Activated CD4-positive, CD25-positive, alpha-beta regulatory T cell treated with anti-CD3 and anti-CD28 coated beads, Interleukin-2, amount 50 U/mL, for 72 hours (primary cell): Measurements from ENCODE around the gene LUM.

Experiments used
- DNase-seq: peaks from one replicate; pipeline ENCODE4 v3.0.0; 2021

The LUM gene

GRCh38 chr12:91074154-91074709, 37.1 kb downstream of the LUM start:
- no peak for DNase-seq

DNA sequence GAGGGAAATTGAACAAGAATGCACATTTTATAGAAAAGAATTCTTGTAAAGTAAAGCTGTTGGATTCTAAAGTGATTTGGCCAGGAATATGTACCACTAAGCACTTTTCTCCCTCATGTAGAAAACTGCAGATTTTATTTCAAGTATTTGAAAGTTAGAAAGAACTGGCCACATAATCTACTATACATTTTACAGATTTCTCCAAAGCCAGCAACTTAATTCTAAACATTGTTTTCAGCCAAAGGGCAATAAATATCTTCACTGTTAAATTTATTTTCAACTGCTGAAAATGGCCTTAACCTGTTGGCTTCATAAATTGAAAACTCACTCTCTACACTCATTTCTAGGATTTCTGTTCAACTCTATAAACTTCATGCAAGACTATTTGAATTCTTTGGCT, 37.9 kb downstream of the LUM start:
- no peak for DNase-seq

- no peak for DNase-seq
These were observed 38.4 kb downstream of the LUM start for GRCh38 chr12:91072931-91073330.

GRCh38 chr12:91070936-91071335, 40.4 kb downstream of the LUM start:
- no peak for DNase-seq

GRCh38 chr12:91065396-91065795, 45.9 kb downstream of the LUM start:
- no peak for DNase-seq

DNA sequence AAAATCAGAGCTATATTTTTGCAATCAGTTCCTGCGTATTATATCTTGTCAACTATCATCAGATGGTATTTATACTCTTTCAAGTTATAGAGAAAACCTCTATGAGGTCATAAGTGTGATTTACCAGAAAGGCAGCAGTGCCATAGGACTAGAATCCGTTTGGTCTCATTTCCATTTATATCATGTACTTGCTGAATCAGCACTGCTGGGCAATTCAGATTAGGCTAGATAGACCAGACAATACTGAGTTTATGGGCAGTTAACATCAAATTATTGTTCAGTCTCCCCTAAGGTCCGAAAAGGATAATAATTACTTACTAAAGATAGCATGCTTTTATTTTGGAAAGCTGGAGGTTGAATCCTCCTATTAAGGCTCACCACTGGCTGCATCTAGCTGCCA, 46.7 kb downstream of the LUM start:
- no peak for DNase-seq

GRCh38 chr12:91061091-91061490, 50.2 kb downstream of the LUM start:
- no peak for DNase-seq

DNA sequence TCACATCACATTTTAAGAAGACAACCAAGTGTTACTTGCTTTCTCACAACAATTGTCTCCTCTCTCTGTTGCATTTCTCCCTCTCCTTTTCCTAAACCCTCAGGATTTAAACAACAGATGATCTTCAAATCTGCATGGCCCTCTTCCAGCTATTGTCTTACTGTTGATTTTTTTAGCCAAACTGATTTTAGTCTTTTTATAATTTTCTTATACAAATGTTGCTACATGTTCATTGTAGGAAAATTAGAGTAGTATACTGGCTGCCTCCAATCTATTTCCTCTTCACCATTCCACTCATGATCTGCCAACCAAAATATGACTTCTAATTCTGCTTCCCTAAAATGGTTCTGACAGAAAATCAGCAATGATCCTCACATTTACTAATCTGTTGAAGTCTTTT, 52.1 kb downstream of the LUM start:
- DNase-seq = no peak

GRCh38 chr12:91058786-91059185, 52.5 kb downstream of the LUM start:
- DNase-seq = no peak

DNA sequence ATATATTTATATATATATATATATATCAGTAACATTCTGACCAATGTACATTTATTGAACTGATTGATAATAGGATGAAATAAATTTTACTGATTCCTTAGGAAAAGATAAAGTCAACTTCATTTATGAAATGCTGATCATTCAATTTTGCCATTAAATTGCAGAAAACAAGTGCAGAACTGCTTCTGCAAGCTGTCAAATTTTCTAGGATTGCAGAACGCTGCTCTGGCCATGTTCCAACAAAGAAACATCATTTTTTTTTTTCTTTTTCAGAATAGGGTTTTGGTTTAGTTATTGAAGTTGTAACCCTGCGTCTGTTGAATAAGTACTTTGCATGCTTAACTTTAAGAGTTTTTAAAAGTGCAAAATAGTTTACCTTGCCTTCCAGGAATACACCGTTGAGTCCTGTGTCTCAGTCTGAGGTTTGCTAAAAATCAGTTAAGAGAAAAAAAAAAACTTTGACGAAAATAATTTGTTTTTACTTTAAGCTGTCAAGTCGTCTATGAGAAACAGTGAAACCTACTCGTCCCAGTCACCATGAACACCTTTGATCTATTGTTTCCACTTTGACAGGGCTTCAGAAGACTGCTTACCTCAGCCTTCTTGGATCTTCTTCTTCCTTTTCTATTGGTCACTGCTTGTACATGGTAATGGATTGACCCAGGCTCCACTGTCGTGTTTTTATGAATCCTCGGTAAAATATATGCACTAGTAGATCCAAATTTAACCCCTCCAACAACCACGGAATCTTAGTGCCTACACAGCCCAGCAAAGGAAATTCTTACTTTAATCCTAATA, 53.7 kb downstream of the LUM start, which contains the start of gene KERA:
Gene KERA, minus strand, starts transcription at position 657 of the 798 bp plus-strand sequence. CDS start 1,743 bp downstream, outside the sequence.
- DNase-seq = no peak

DNA sequence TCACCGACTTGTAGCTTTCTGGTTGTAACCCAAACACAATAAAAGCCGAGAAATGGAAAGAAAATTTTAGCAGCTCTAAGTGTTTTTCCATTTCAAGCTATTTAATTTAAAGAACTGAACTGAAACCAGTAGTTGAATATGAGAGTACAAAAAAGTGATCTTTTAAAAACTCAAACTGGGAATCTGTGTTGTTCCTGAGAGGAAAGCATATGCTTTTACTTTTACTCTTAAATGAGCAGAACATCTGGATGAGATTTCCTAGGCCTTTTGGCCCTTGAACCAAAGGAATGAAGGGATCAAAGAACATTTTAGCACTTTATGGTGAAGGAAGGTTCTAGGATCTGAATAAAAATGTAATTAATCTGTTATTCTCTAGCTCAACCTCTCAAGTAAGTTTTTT, 54.8 kb downstream of the LUM start:
- DNase-seq = no peak

- DNase-seq = no peak
These were observed 55.3 kb downstream of the LUM start for GRCh38 chr12:91055976-91056375.

DNA sequence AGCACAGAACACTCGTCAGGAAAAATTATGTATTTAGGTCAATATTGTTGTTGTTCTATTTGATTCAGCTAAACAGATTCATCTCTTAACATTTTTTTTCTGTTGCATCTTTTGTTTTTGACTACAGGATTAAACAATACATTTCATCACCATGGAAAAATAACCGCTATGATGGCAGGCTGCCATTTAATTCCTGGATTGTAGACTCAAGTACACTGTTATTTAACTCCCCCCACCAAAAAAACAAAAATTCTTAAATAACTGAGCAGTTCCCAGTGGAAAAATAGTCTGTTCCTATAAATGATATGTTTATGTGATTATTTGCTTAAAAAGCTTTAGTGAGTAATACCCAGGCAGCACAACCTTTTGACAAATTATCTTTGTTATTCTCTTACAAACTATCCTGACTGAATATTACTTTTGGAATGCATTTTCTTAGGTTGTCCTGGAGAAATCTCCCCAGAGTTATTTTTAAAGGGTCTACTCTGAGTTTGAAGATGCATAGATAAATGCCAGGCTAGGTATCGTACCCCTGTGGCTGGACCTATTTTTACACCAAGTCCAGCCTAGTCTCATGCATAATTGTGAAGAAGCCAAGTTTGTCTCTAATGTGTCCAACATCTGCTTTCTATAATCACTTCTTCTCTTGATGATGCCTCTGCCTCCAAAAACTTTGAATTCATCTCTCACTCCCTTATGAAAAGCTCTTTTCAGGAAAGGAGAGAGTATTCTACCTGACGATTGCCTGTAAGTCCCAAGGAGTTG, 57.2 kb downstream of the LUM start:
- no peak for DNase-seq
